Esophagus muscularis mucosa (tissue), 4 donors: Measurements from ENCODE around the gene FOXD1.

Experiments
- CTCF ChIP-seq, 3 experiments: fragments of 200-600 bp in 2 of 3; fragments of 450-650 bp in 1 of 3; sonication (generic) in 2 of 3; IDR thresholded peaks; one replicate each; pipeline ENCODE4 v1.5.1; 2017 to 2019; ENCODE audit warnings: antibody characterized with exemption in 3 of 3, mild to moderate bottlenecking in 2 of 3, moderate library complexity in 1 of 3
- EP300 ChIP-seq: sonication (generic); formaldehyde crosslinking; IDR thresholded peaks from one replicate; pipeline ENCODE4 v1.6.1; 2017; ENCODE audit warnings: antibody characterized with exemption
- POLR2A ChIP-seq: fragments of 450-650 bp; IDR thresholded peaks from one replicate; pipeline ENCODE4 v1.6.1; 2017; ENCODE audit warnings: antibody characterized with exemption, moderate library complexity, mild to moderate bottlenecking, low read depth
- POLR2AphosphoS5 ChIP-seq, 2 donors: sonication (generic); formaldehyde crosslinking; IDR thresholded peaks; one replicate each; pipeline ENCODE4 v1.6.1; 2017; ENCODE audit warnings: antibody characterized with exemption in 2 of 2

DNA sequence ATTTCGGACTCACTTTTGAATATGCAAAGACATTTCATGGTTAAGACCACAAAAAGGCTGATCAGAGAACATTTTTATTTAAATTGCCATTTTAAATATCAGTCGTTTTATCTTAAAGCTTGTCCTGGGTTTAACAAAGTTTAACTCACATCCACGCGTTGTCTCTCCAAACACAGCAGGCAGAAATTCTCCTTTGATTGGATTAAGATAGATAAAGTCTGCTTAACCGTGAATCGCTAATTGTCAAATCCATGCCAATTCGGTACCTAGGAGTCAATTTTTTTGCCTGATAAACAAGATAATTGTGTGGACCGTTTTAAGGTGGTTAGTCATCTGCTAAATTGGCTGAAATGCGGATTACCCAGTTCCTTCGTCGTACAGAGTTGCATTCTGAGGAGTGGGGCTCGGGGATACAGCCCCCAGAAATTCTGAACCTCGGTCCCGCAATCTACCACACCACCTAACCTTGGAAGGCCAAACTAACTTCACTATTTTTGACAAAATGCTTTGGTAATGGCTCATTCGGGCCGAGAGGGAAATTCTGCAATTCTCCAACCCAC, 49.0 kb upstream of the FOXD1 start:
- no peak for TF ChIP-seq POLR2A
- no peak for TF ChIP-seq CTCF (IDR thresholded peaks at IDR 0.05)
- no peak for TF ChIP-seq EP300
- TF ChIP-seq POLR2AphosphoS5 (IDR thresholded peaks at IDR 0.05), result no peak
